HCT116 (cell line): Measurements from ENCODE around the gene TNRC18. TPM values are rescaled to one million over a fixed set of nuclear protein-coding genes. Genes with fewer than 3 reads are reported as not detected.

Experiments used
- ATAC-seq: fragments of 200-7000 bp; cut with Tn5 transposase; 2 replicates; pipeline ENCODE4 v1.9.1; 2020; ENCODE audit warnings: mild to moderate bottlenecking, moderate library complexity
- BruUV-seq: library from RNA; stranded (reverse); fragments of 400-500 nt; replicated peaks from 2 replicates; lab custom pipeline; 2021; lab: Mats Ljungman, UMichigan
- CTCF ChIA-PET: fragments of 300-600 bp; sonication (Branson Sonifier 250); formaldehyde crosslinking; loops from one replicate; lab custom pipeline; 2021; ENCODE audit warnings: antibody characterized with exemption; lab: Charles Lee
- POLR2A ChIA-PET: fragments of 300-600, 350-600 bp; sonication (Branson Sonifier 250); formaldehyde crosslinking; loops from one replicate; lab custom pipeline; 2021; ENCODE audit warnings: antibody characterized with exemption; lab: Charles Lee
- RAD21 ChIA-PET, 2 experiments: fragments of 300-600 bp; sonication (Branson Sonifier 250); formaldehyde crosslinking; loops; one replicate each; lab custom pipeline; 2023; ENCODE audit warnings: low total read pairs in 2 of 2; ENCODE audit not compliant: uncharacterized antibody in 2 of 2, unreplicated experiment in 2 of 2, low non-redundant PET in 1 of 2; lab: Charles Lee
- DNase-seq: peaks from one replicate; pipeline ENCODE4 v3.0.0-alpha.2; 2010; ENCODE audit warnings: low read depth, low spot score
- H2AFZ ChIP-seq: fragments of 200-600 bp; shearing (Covaris generic), sonication (generic); 2 replicates; pipeline ENCODE4 v1.6.1; 2017; ENCODE audit warnings: low read depth, mixed run types, mixed read lengths, antibody characterized with exemption, low read length; ENCODE audit not compliant: poor library complexity, severe bottlenecking
- H3K27ac ChIP-seq: 2 replicates; pipeline ENCODE4 v1.5.1; 2012; ENCODE audit warnings: low read depth, low read length
- H3K27me3 ChIP-seq: fragments of 200-600 bp; sonication (generic); 2 replicates; pipeline ENCODE4 v1.6.1; 2016; ENCODE audit warnings: mixed run types, low read length, mixed read lengths; ENCODE audit not compliant: insufficient read depth
- H3K36me3 ChIP-seq, 2 experiments: fragments of 200-500 bp in 1 of 2; fragments of 200-600 bp in 1 of 2; sonication (Bioruptor generic) in 1 of 2; sonication (generic) in 1 of 2; 2 replicates each; pipeline versions ENCODE4 v1.5.1 to v1.6.1; 2014 to 2016; ENCODE audit warnings: low read length in 2 of 2, inconsistent platforms in 1 of 2, mixed read lengths in 1 of 2, mixed run types in 1 of 2; ENCODE audit not compliant: insufficient read depth in 2 of 2, control insufficient read depth in 1 of 2
- H3K4me1 ChIP-seq, 2 experiments: fragments of 200-600 bp in 1 of 2; sonication (generic) in 1 of 2; 2 replicates each; pipeline versions ENCODE4 v1.5.1 to v1.6.1; 2012 to 2017; ENCODE audit warnings: low read length in 2 of 2, inconsistent platforms in 1 of 2, mild to moderate bottlenecking in 1 of 2, mixed read lengths in 1 of 2, mixed run types in 1 of 2, moderate library complexity in 1 of 2; ENCODE audit not compliant: insufficient read depth in 2 of 2, control insufficient read depth in 1 of 2
- H3K4me2 ChIP-seq: fragments of 200-600 bp; sonication (generic); 2 replicates; pipeline ENCODE4 v1.6.1; 2017; ENCODE audit warnings: mixed run types, low read length, mixed read lengths
- H3K4me3 ChIP-seq, 2 experiments: fragments of 200-600 bp in 1 of 2; sonication (generic) in 1 of 2; replicated peaks in 1 of 2; 2 replicates each; pipeline ENCODE4 v1.5.1; 2011 to 2016; ENCODE audit warnings: low read length in 2 of 2, control low read depth in 1 of 2, low read depth in 1 of 2, mild to moderate bottlenecking in 1 of 2, mixed read lengths in 1 of 2, mixed run types in 1 of 2
- H3K79me2 ChIP-seq: fragments of 200-600 bp; sonication (generic); 2 replicates; pipeline ENCODE4 v1.6.1; 2017; ENCODE audit warnings: mild to moderate bottlenecking, mixed run types, low read length, moderate library complexity, mixed read lengths; ENCODE audit not compliant: insufficient read depth
- H3K9ac ChIP-seq: fragments of 200-600 bp; sonication (generic); 2 replicates; pipeline ENCODE4 v1.6.1; 2016; ENCODE audit warnings: low read length, mixed read lengths
- H3K9me2 ChIP-seq: fragments of 200-600 bp; sonication (generic), shearing (Covaris generic); 2 replicates; pipeline ENCODE4 v1.6.1; 2017; ENCODE audit warnings: mixed run types, mild to moderate bottlenecking, moderate library complexity; ENCODE audit not compliant: insufficient read depth
- H3K9me3 ChIP-seq, 2 experiments: fragments of 200-500 bp in 1 of 2; fragments of 200-600 bp in 1 of 2; sonication (Bioruptor generic) in 1 of 2; sonication (generic) in 1 of 2; 2 replicates each; pipeline ENCODE4 v1.6.1; 2014 to 2017; ENCODE audit warnings: low read length in 2 of 2, mixed read lengths in 2 of 2, inconsistent platforms in 1 of 2, low read depth in 1 of 2, mild to moderate bottlenecking in 1 of 2, mixed run types in 1 of 2, moderate library complexity in 1 of 2; ENCODE audit not compliant: control insufficient read depth in 1 of 2, insufficient read depth in 1 of 2
- H4K20me1 ChIP-seq: fragments of 200-600 bp; sonication (generic), shearing (Covaris generic); 2 replicates; pipeline ENCODE4 v1.6.1; 2017; ENCODE audit warnings: mixed run types, mild to moderate bottlenecking, moderate library complexity; ENCODE audit not compliant: insufficient read depth
- ATF3 ChIP-seq: IDR thresholded peaks from 2 replicates; pipeline ENCODE4 v1.6.1; 2012
- CEBPB ChIP-seq: IDR thresholded peaks from 2 replicates; pipeline ENCODE4 v1.6.1; 2012; ENCODE audit warnings: low read depth
- EZH2 ChIP-seq: fragments of 200-600 bp; sonication (generic); IDR thresholded peaks from 2 replicates; pipeline ENCODE4 v1.6.1; 2017; ENCODE audit warnings: antibody characterized with exemption, mixed run types
- MAX ChIP-seq: IDR thresholded peaks from 2 replicates; pipeline ENCODE4 v1.6.1; 2012
- POLR2A ChIP-seq: IDR thresholded peaks from 2 replicates; pipeline ENCODE4 v1.7.0; 2011; ENCODE audit warnings: borderline replicate concordance; ENCODE audit not compliant: insufficient read depth, insufficient read length; ENCODE audit errors: extremely low read depth
- POLR2AphosphoS5 ChIP-seq: IDR thresholded peaks from 2 replicates; pipeline ENCODE4 v1.6.1; 2011; ENCODE audit warnings: mild to moderate bottlenecking, low read depth, low read length, moderate library complexity
- SP1 ChIP-seq: IDR thresholded peaks from 2 replicates; pipeline ENCODE4 v1.6.1; 2012; ENCODE audit warnings: low read depth
- TCF7L2 ChIP-seq: IDR thresholded peaks from 2 replicates; pipeline ENCODE4 v1.7.0; 2011; ENCODE audit warnings: borderline replicate concordance, inconsistent platforms; ENCODE audit not compliant: insufficient read depth, insufficient read length; ENCODE audit errors: extremely low read depth
- ZFX ChIP-seq: fragments of 450-650 bp; IDR thresholded peaks from 2 replicates; pipeline ENCODE4 v1.6.1; 2017
- ZNF274 ChIP-seq: fragments of 200-500 bp; sonication (Bioruptor generic); IDR thresholded peaks from 2 replicates; pipeline ENCODE4 v1.6.1; 2014; ENCODE audit warnings: mild to moderate bottlenecking, low read depth, low read length, inconsistent platforms
- intact Hi-C: fragments of 100-400 bp; cut with micrococcal nuclease; formaldehyde crosslinking; loops from 2 replicates; pipeline ENCODE4 v1.10.0; 2022
- total RNA-seq: library from RNA; stranded (reverse); gene quantifications from one replicate; pipeline ENCODE4 v1.2.1, GENCODE V29; 2021; ENCODE audit not compliant: unreplicated experiment

The TNRC18 gene
- total RNA-seq, 1 experiment from 2014 or later, result 101 TPM

DNA sequence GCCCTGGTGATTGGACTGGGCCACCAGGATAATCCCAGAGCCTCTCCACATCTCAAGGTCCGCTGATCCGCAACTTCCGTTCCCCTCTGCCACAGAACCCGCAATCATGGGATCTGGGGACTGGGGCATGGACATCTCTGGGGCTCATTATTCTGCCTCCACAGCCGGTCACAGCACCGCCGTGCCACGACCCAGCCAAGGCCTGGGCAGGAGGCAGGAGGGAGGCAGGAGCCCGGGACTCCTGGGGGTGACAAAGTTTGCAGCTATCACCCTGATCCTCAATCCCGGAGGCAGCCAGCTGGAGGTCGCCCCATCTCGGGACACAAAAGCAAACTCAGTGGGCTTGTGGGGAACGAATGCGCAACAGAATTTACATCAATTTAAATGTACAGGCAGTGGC, 42.9 kb upstream of the TNRC18 start:
- intact Hi-C loops, result no loop called here
- no peak overlapping the region for H3K4me3 ChIP-seq
- no peak overlapping the region for H2AFZ ChIP-seq
- DNase-seq (no peak), ATAC-seq (no peak)
- H3K27me3 ChIP-seq, result no peaks in the 10 kb centered on the region
- BruUV-seq, result no TSS peak
- H3K4me2 ChIP-seq, result no peak overlapping the region
- H3K36me3 ChIP-seq, result no peaks in the 10 kb centered on the region
- no peak overlapping the region for H3K9ac ChIP-seq
- POLR2A ChIA-PET, result no interaction called here
- TF ChIP-seq POLR2AphosphoS5 (no peak), SP1 (no peak), TCF7L2 (no peak), POLR2A (no peak), CEBPB (no peak), ZNF274 (no peak), ATF3 (no peak)
- TF ChIP-seq, all 23 proteins: peak for 0
- Histone ChIP-seq H3K9me2 (no peaks in the 10 kb centered on the region), H3K79me2 (no peaks in the 10 kb centered on the region), H3K4me1 (no peaks in the 10 kb centered on the region), H4K20me1 (no peaks in the 10 kb centered on the region), H3K9me3 (no peaks in the 10 kb centered on the region), H3K27ac (no peak overlapping the region)
- RAD21 ChIA-PET, result no interaction called here
- CTCF ChIA-PET, result no interaction called here

DNA sequence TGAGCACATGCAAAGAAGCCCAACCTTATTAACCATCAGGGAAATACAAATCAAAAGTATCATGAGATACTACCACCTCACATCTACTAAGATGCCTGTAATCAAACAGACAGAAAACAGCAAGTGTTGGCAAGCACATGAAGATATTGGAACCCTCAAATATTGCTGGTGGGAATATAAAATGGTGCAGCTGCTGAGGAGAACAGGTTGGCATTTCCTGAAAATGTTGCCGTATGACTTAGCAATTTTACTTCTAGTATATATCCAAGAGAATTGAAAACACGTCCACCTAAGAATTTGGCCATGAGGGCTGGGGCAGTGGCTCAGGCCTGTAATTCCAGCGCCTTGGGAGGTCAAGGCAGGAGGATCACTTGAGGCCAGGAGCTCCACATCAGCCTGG, 39.4 kb upstream of the TNRC18 start:
- CTCF ChIA-PET, result no interaction called here

More for the DNA sequence above, 39.4 kb upstream of the TNRC18 start:
- TF ChIP-seq ZFX, result no peak
- no peak for TF ChIP-seq SP1
- no peak for TF ChIP-seq MAX
- TF ChIP-seq EZH2, result no peak
- no peak for TF ChIP-seq ATF3
- H3K9me2 ChIP-seq, result no peaks in the 10 kb centered on the region
- no peak overlapping the region for H3K4me3 ChIP-seq
- ATAC-seq (no peak), DNase-seq (no peak)
- H3K27ac ChIP-seq, result no peak overlapping the region
- no peak overlapping the region for H3K9ac ChIP-seq
- H3K79me2 ChIP-seq, result no peaks in the 10 kb centered on the region
- no TSS peak for BruUV-seq
- no peaks in the 10 kb centered on the region for H4K20me1 ChIP-seq
- ChIA-PET POLR2A (no interaction called here), RAD21 (no interaction called here)
- H3K27me3 ChIP-seq, result no peaks in the 10 kb centered on the region
- H3K4me2 ChIP-seq, result no peak overlapping the region
- intact Hi-C loops, result no loop called here
- H2AFZ ChIP-seq, result no peak overlapping the region
- no peaks in the 10 kb centered on the region for H3K4me1 ChIP-seq
- H3K36me3 ChIP-seq, result no peaks in the 10 kb centered on the region
- no peaks in the 10 kb centered on the region for H3K9me3 ChIP-seq
